Spleen (tissue), 7 donors: ENCODE results near the gene NDUFAF8.

ENCODE experiments used
- POLR2A ChIP-seq, 3 donors: fragments of 450-650 bp; IDR thresholded peaks; one replicate each; pipeline ENCODE4 v1.5.1; 2017; ENCODE audit warnings: antibody characterized with exemption in 3 of 3, mild to moderate bottlenecking in 1 of 3
- POLR2AphosphoS5 ChIP-seq, 3 donors: sonication (generic); formaldehyde crosslinking; IDR thresholded peaks; one replicate each; pipeline ENCODE4 v1.5.1; 2017; ENCODE audit warnings: antibody characterized with exemption in 3 of 3
- TF ChIP-seq, protein P1 (sequence below), 11 experiments: fragments of 200-600 bp in 7 of 11; fragments of 450-650 bp in 4 of 11; sonication (generic) in 4 of 11; IDR thresholded peaks in 8 of 11; conservative IDR thresholded peaks in 3 of 11; 1 replicate in 7 of 11; 2 replicates in 4 of 11; pipeline versions ENCODE4 v1.4.0 to v1.8.0; 2016 to 2021; ENCODE audit warnings: antibody characterized with exemption in 11 of 11, inconsistent platforms in 4 of 11, mild to moderate bottlenecking in 1 of 11
- donor health status: DM: no; HTN: no; CAD: no; lungs with moderate emphysema.
- donor health status: DM: no; HTN: no; CAD: no.
- donor health status: DM: no; HTN: no; CAD: no.

DNA sequence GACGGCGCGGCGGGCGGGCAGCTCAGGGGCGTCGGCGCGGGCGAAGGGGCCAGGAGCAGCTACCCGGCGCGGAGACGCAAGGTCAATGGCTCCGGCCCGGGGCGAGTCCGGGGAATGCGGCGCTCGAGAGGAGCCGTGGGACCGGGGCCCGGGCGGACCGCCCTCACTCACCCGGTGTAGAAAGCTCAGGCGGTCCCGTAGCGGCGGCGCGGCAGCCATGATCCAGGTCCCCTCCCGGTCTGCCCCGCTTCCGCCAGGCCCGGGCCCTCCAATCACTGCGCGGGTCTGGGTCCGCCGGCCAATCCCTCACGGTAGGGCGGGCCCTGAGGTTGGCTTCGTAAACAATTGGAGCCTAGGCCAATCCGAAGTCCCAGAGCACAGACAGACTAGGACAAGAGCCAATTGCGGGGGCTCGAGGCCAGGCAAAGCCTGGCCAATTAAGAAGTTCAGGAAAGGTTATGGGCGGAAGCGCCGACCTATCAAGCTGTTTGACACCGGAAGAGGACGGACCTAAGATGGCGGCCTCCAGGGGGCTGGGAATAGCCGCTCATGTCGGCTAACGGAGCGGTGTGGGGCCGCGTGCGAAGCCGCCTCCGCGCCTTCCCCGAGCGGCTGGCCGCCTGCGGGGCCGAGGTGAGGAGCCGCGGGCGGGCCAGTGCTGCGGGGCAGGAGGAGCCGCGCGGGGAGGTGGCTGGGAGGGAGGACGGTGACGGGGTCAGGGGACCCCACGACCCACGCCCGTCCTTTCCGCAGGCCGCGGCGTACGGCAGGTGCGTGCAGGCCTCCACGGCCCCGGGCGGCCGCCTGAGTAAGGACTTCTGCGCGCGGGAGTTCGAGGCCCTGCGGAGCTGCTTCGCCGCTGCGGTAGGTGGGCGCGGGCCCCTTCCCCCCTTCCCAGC, at the start of gene NDUFAF8, which contains the start of gene TEPSIN:
- TF ChIP-seq, protein P1, sequence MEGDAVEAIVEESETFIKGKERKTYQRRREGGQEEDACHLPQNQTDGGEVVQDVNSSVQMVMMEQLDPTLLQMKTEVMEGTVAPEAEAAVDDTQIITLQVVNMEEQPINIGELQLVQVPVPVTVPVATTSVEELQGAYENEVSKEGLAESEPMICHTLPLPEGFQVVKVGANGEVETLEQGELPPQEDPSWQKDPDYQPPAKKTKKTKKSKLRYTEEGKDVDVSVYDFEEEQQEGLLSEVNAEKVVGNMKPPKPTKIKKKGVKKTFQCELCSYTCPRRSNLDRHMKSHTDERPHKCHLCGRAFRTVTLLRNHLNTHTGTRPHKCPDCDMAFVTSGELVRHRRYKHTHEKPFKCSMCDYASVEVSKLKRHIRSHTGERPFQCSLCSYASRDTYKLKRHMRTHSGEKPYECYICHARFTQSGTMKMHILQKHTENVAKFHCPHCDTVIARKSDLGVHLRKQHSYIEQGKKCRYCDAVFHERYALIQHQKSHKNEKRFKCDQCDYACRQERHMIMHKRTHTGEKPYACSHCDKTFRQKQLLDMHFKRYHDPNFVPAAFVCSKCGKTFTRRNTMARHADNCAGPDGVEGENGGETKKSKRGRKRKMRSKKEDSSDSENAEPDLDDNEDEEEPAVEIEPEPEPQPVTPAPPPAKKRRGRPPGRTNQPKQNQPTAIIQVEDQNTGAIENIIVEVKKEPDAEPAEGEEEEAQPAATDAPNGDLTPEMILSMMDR (IDR thresholded peaks at IDR 0.05 in 8 of 11, conservative IDR thresholded peaks at IDR 0.05 in 3 of 11), result peak in 6 of 11 experiments; percentile 10 to 52 (median 48)
- peak in 2 of 3 donors; percentile 60 to 86 for TF ChIP-seq POLR2A (IDR thresholded peaks at IDR 0.05)
- TF ChIP-seq POLR2AphosphoS5 (IDR thresholded peaks at IDR 0.05), result peak; percentile 93 to 96 (median 94)
